Uterus (tissue), 2 donors: ENCODE data around the gene RUFY1.

Experiments used
- CTCF ChIP-seq, 4 experiments: fragments of 200-600 bp in 2 of 4; fragments of 450-650 bp in 2 of 4; sonication (generic) in 2 of 4; IDR thresholded peaks; one replicate each; pipeline ENCODE4 v1.5.1; 2016 to 2019; ENCODE audit warnings: antibody characterized with exemption in 4 of 4, mild to moderate bottlenecking in 2 of 4, moderate library complexity in 1 of 4
- POLR2A ChIP-seq, 2 donors: fragments of 450-650 bp; IDR thresholded peaks; one replicate each; pipeline ENCODE4 v1.6.1; 2016; ENCODE audit warnings: antibody characterized with exemption in 2 of 2, mild to moderate bottlenecking in 1 of 2, moderate library complexity in 1 of 2

- TF ChIP-seq POLR2A (IDR thresholded peaks at IDR 0.05) (no peak), CTCF (IDR thresholded peaks at IDR 0.05) (no peak)
Measured at GRCh38 chr5:179596421-179596820, 46.1 kb downstream of the RUFY1 start.
